Thoracic aorta (tissue), 2 donors: ENCODE results near the gene MAGEB6B. TPM values are rescaled to one million over a fixed set of nuclear protein-coding genes. Genes with fewer than 3 reads are reported as not detected.
"Not testable (repeated sequence)": the region's sequence is repeated elsewhere in the genome, so short reads cannot be mapped to it uniquely, and the experiment has no call there.

Experiments
- ATAC-seq: fragments of 150-250 bp; one replicate; pipeline ENCODE4 v1.8.0; 2017; ENCODE audit warnings: low read depth; ENCODE audit not compliant: insufficient number of reproducible peaks, low FRiP score
- DNase-seq: peaks from one replicate; pipeline ENCODE4 v3.0.0-alpha.2; 2020; ENCODE audit warnings: low spot score
- H3K27ac ChIP-seq, 2 donors: fragments of 200-600 bp; sonication (generic); 1 replicate in 1 of 2; 2 replicates in 1 of 2; pipeline ENCODE4 v1.5.1; 2016; ENCODE audit warnings: mild to moderate bottlenecking in 2 of 2, moderate library complexity in 2 of 2
- H3K27me3 ChIP-seq: fragments of 200-600 bp; sonication (generic); replicated peaks from 2 replicates; pipeline ENCODE4 v1.6.0; 2016; ENCODE audit warnings: mild to moderate bottlenecking; ENCODE audit not compliant: insufficient read depth
- H3K36me3 ChIP-seq: fragments of 200-600 bp; sonication (generic); one replicate; pipeline ENCODE4 v1.5.1; 2016
- H3K4me1 ChIP-seq, 2 donors: fragments of 200-600 bp; sonication (generic); 1 replicate in 1 of 2; 2 replicates in 1 of 2; pipeline versions ENCODE4 v1.5.1 to v1.6.0; 2016; ENCODE audit warnings: low read depth in 2 of 2, mild to moderate bottlenecking in 1 of 2; ENCODE audit not compliant: control insufficient read depth in 1 of 2
- H3K4me3 ChIP-seq: fragments of 200-600 bp; sonication (generic); 2 replicates; pipeline ENCODE4 v1.5.1; 2016; ENCODE audit warnings: mild to moderate bottlenecking
- H3K9me3 ChIP-seq: fragments of 200-600 bp; sonication (generic); 2 replicates; pipeline ENCODE4 v1.5.1; 2016
- CTCF ChIP-seq: fragments of 200-600 bp; sonication (generic); IDR thresholded peaks from one replicate; pipeline ENCODE4 v1.5.1; 2019; ENCODE audit warnings: antibody characterized with exemption
- total RNA-seq, 2 donors: library from RNA; depleted of rRNA; stranded (reverse); fragments of >200 nt; gene quantifications; one replicate each; pipeline versions ENCODE4 v1.1.0 to v1.2.3, GENCODE V29; 2016

MAGEB6B gene
- not detected for total RNA-seq

DNA sequence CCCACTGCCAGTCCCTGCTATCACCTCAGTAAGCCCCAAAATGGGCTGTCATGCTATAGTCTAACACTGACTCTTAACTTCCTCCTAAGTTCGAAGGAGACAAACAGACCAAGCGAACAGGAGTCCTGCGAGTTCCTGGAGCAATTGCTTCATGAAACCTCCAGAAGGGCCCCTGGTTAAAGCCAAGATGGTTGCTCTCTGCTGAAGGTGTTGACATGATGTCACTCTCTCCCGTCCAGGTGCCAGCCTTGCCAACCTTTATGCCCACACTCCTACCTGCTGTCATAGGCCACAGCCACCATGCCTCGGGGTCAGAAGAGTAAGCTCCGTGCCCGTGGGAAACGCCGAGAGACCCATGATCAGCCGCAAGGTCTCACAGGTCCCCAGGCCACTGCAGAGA is at the start of gene MAGEB6B:
Gene MAGEB6B (plus strand): TSS at position 301 of the 400 bp plus-strand sequence. CDS start 0 bp downstream, at position 301.
- H3K4me3 ChIP-seq = no peak within 1 kb of the TSS
- H3K9me3 ChIP-seq = no peaks in the 10 kb centered on the region
- H3K27me3 ChIP-seq = no peaks in the 10 kb centered on the region
- no peaks in the 10 kb centered on the region for H3K4me1 ChIP-seq
- DNase-seq = no peak
- H3K27ac ChIP-seq = no peak within 1 kb of the TSS
- H3K36me3 ChIP-seq = no peaks in the 10 kb centered on the region
- TF ChIP-seq CTCF = no peak
- no peak for ATAC-seq

- H3K4me3 ChIP-seq = no peak within 1 kb of the TSS
- no peak within 1 kb of the TSS for H3K27ac ChIP-seq
- no peaks in the 10 kb centered on the region for H3K4me1 ChIP-seq
- TF ChIP-seq CTCF = no peak
- H3K36me3 ChIP-seq = no peaks in the 10 kb centered on the region
- no peaks in the 10 kb centered on the region for H3K27me3 ChIP-seq
- no peaks in the 10 kb centered on the region for H3K9me3 ChIP-seq
- ATAC-seq (no peak), DNase-seq (no peak)
These were observed 22.1 kb upstream of the MAGEB6B start, which contains the start of gene MAGEB18 for GRCh38 chrX:26138274-26138673. Gene MAGEB18, plus strand, starts transcription at chrX:26138343. Its CDS starts 643 bp downstream, at chrX:26138986.

DNA sequence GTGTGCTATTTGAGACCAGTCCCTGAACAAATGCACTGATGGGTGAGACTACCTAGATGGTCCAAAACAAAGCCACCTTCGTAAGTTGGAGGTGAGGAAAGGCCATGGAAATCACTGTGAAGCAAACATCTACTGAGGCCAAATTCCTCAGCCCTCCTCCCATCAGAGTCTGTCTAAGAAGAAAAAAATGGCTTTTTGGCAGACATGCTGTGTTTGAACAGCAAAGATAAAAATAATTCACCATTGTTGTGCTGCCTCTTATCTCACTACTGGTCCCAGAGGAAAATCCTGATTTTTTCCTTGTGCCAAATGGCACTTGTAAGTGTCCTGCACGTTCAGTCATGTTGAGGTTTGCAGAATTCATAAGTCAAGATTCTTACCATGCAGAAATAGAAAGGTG is 14.4 kb upstream of the MAGEB6B start:
- H3K4me3 ChIP-seq = no peak overlapping the region
- H3K36me3 ChIP-seq = no peaks in the 10 kb centered on the region
- H3K27me3 ChIP-seq = no peaks in the 10 kb centered on the region
- no peak for TF ChIP-seq CTCF
- H3K9me3 ChIP-seq = no peaks in the 10 kb centered on the region
- no peak for DNase-seq
- ATAC-seq = no peak
- H3K27ac ChIP-seq = no peak overlapping the region
- no peaks in the 10 kb centered on the region for H3K4me1 ChIP-seq

GRCh38 chrX:26192204-26192603 is 31.8 kb downstream of the MAGEB6B start, which contains the start of gene MAGEB6:
Gene MAGEB6, plus strand, starts transcription at chrX:26192440. Its CDS starts 1,407 bp downstream, at chrX:26193847.
- H3K4me1 ChIP-seq = no peaks in the 10 kb centered on the region
- H3K36me3 ChIP-seq = no peaks in the 10 kb centered on the region
- DNase-seq = no peak
- ATAC-seq = no peak
- TF ChIP-seq CTCF = no peak
- no peaks in the 10 kb centered on the region for H3K27me3 ChIP-seq
- no peak within 1 kb of the TSS for H3K27ac ChIP-seq
- H3K4me3 ChIP-seq = no peak within 1 kb of the TSS
- H3K9me3 ChIP-seq = no peaks in the 10 kb centered on the region

DNA sequence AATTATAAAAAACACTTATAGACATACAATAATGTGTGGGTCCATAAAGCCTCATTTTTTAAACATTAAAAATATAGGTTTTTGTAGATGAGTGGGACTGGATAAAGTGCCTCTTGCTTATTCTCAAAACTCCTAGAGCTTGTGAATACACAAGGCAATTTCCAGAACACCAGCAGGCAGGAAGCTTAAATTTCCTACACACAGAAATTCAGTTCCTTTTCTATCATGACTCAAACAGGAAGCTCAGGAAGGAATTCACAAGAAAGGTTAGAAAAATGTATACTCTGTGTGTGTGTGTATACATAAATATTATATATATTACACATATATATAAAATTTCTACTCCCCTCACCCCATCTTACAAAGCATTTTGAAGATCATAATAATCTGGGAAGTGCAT is 43.2 kb downstream of the MAGEB6B start:
- no peaks in the 10 kb centered on the region for H3K36me3 ChIP-seq
- TF ChIP-seq CTCF = no peak
- no peaks in the 10 kb centered on the region for H3K9me3 ChIP-seq
- no peak overlapping the region for H3K4me3 ChIP-seq
- ATAC-seq (no peak), DNase-seq (no peak)
- H3K4me1 ChIP-seq = no peaks in the 10 kb centered on the region
- H3K27me3 ChIP-seq = no peaks in the 10 kb centered on the region
- no peak overlapping the region for H3K27ac ChIP-seq

DNA sequence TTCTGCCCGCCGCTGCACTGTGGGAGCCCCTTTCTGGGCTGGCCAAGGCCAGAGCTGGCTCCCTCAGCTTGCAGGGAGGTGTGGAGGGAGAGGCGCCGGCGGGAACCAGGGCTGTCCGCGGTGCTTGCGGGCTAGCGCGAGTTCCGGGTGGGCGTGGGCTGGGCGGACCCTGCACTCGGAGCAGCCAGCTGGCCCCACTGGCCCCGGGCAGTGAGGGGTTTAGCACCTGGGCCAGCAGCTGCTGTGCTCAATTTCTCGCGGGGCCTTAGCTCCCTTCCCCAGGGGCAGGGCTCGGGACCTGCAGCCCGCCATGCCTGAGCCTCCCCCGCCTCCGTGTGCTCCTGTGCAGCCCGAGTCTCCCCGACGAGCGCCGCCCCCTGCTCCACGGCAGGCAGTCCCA is 44.3 kb downstream of the MAGEB6B start:
- H3K4me3 ChIP-seq, H3K36me3 ChIP-seq, ATAC-seq, H3K27ac ChIP-seq, H3K27me3 ChIP-seq, H3K9me3 ChIP-seq, DNase-seq, H3K4me1 ChIP-seq: not testable (repeated sequence)
